ENCODE measurements around the gene CNKSR1.

The CNKSR1 gene

DNA sequence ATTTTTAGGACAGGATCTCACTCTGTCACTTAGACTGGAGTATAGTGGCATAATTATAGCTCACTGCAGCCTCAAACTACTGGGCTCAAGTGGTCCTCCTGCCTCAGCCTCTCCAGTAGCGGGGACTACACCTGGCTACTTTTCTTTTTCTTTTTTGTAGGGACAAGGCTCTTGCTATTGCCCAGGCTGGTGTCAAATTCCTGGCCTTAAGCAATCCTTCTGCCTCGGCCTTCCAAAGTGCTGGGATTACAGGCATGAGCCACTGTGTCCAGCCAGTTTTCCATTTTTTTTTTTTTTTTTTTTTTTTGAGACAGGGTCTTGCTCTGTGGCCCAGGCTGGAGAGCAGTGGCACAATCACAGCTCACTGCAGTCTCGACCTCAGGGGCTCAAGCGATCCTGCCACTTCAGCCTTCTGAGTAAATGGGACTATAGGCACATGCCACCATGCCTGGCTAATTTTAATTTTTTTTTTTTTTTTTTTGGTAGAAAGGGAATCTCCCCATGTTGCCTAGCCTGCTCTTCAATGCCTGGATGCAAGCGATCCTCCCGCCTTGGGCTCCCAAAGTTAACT lies 36.1 kb downstream of the CNKSR1 start:
- TF ChIP-seq RARB (CRISPR knock-in tag; IDR thresholded peaks at IDR 0.05): no peak
- no peak for TF ChIP-seq TCF4 (CRISPR knock-in tag; IDR thresholded peaks at IDR 0.05; ENCODE audit: borderline replicate concordance)
- TF ChIP-seq ESRRG (CRISPR knock-in tag; IDR thresholded peaks at IDR 0.05): no peak
- TF ChIP-seq, protein P1, sequence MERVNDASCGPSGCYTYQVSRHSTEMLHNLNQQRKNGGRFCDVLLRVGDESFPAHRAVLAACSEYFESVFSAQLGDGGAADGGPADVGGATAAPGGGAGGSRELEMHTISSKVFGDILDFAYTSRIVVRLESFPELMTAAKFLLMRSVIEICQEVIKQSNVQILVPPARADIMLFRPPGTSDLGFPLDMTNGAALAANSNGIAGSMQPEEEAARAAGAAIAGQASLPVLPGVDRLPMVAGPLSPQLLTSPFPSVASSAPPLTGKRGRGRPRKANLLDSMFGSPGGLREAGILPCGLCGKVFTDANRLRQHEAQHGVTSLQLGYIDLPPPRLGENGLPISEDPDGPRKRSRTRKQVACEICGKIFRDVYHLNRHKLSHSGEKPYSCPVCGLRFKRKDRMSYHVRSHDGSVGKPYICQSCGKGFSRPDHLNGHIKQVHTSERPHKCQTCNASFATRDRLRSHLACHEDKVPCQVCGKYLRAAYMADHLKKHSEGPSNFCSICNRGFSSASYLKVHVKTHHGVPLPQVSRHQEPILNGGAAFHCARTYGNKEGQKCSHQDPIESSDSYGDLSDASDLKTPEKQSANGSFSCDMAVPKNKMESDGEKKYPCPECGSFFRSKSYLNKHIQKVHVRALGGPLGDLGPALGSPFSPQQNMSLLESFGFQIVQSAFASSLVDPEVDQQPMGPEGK (CRISPR knock-in tag; IDR thresholded peaks at IDR 0.05; ENCODE audit: borderline replicate concordance): no peak
- no peak for TF ChIP-seq ZNF70 (CRISPR knock-in tag; IDR thresholded peaks at IDR 0.05)
- no peak for TF ChIP-seq OSR1 (CRISPR knock-in tag; IDR thresholded peaks at IDR 0.05)
- TF ChIP-seq ISL1 (CRISPR knock-in tag; IDR thresholded peaks at IDR 0.05): no peak
- TF ChIP-seq TOX (CRISPR knock-in tag; IDR thresholded peaks at IDR 0.05; ENCODE audit: borderline replicate concordance): no peak
- TF ChIP-seq ZNF8 (CRISPR knock-in tag; IDR thresholded peaks at IDR 0.05): no peak
- no peak for TF ChIP-seq PPARA (CRISPR knock-in tag; IDR thresholded peaks at IDR 0.05; ENCODE audit: borderline replicate concordance)
- TF ChIP-seq, protein P2, sequence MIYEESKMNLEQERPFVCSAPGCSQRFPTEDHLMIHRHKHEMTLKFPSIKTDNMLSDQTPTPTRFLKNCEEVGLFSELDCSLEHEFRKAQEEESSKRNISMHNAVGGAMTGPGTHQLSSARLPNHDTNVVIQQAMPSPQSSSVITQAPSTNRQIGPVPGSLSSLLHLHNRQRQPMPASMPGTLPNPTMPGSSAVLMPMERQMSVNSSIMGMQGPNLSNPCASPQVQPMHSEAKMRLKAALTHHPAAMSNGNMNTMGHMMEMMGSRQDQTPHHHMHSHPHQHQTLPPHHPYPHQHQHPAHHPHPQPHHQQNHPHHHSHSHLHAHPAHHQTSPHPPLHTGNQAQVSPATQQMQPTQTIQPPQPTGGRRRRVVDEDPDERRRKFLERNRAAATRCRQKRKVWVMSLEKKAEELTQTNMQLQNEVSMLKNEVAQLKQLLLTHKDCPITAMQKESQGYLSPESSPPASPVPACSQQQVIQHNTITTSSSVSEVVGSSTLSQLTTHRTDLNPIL (CRISPR knock-in tag; IDR thresholded peaks at IDR 0.05; ENCODE audit: low read depth): no peak
- no peak for TF ChIP-seq GLIS3 (CRISPR knock-in tag; IDR thresholded peaks at IDR 0.05)
- no peak for TF ChIP-seq ZNF565 (CRISPR knock-in tag; conservative IDR thresholded peaks at IDR 0.05; ENCODE audit: low read depth)
- TF ChIP-seq ARNTL (CRISPR knock-in tag; IDR thresholded peaks at IDR 0.05; ENCODE audit: borderline replicate concordance, low read depth): no peak
- TF ChIP-seq BACH2 (CRISPR knock-in tag; IDR thresholded peaks at IDR 0.05; ENCODE audit: borderline replicate concordance): no peak
- TF ChIP-seq, protein P3, sequence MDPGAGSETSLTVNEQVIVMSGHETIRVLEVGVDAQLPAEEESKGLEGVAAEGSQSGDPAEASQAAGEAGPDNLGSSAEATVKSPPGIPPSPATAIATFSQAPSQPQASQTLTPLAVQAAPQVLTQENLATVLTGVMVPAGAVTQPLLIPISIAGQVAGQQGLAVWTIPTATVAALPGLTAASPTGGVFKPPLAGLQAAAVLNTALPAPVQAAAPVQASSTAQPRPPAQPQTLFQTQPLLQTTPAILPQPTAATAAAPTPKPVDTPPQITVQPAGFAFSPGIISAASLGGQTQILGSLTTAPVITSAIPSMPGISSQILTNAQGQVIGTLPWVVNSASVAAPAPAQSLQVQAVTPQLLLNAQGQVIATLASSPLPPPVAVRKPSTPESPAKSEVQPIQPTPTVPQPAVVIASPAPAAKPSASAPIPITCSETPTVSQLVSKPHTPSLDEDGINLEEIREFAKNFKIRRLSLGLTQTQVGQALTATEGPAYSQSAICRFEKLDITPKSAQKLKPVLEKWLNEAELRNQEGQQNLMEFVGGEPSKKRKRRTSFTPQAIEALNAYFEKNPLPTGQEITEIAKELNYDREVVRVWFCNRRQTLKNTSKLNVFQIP (CRISPR knock-in tag; IDR thresholded peaks at IDR 0.05; ENCODE audit: borderline replicate concordance, low read depth): no peak
- TF ChIP-seq SNAI2 (CRISPR knock-in tag; IDR thresholded peaks at IDR 0.05): no peak
- TF ChIP-seq, protein P4, sequence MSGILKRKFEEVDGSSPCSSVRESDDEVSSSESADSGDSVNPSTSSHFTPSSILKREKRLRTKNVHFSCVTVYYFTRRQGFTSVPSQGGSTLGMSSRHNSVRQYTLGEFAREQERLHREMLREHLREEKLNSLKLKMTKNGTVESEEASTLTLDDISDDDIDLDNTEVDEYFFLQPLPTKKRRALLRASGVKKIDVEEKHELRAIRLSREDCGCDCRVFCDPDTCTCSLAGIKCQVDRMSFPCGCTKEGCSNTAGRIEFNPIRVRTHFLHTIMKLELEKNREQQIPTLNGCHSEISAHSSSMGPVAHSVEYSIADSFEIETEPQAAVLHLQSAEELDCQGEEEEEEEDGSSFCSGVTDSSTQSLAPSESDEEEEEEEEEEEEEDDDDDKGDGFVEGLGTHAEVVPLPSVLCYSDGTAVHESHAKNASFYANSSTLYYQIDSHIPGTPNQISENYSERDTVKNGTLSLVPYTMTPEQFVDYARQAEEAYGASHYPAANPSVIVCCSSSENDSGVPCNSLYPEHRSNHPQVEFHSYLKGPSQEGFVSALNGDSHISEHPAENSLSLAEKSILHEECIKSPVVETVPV (CRISPR knock-in tag; IDR thresholded peaks at IDR 0.05): no peak
- no peak for ATAC-seq

DNA sequence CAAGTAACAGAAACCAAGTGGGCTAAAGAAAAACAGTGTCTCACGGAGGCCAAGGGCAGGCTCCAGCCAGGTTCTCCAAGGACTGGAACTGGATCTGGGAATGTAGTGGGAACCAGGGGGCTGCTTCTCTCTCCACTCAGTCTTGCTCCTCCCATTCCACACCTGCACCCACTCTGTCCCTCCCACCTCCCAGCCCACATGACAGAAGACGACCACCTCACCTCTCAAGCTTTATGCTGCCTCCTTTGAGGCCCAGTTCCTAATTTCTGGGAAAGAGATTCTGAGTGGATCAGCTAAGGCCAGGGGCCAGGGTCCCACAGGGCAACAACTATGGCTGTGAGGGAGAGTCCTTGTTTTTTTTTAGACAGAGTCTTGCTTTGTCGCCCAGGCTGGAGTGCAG lies 38.0 kb downstream of the CNKSR1 start:
- TF ChIP-seq GLIS3 (CRISPR knock-in tag; IDR thresholded peaks at IDR 0.05) (no peak), TOX (CRISPR knock-in tag; IDR thresholded peaks at IDR 0.05; ENCODE audit: borderline replicate concordance) (no peak), ISL1 (CRISPR knock-in tag; IDR thresholded peaks at IDR 0.05) (no peak), OSR1 (CRISPR knock-in tag; IDR thresholded peaks at IDR 0.05) (no peak), BACH2 (CRISPR knock-in tag; IDR thresholded peaks at IDR 0.05; ENCODE audit: borderline replicate concordance) (no peak), ARNTL (CRISPR knock-in tag; IDR thresholded peaks at IDR 0.05; ENCODE audit: borderline replicate concordance, low read depth) (no peak), ESRRG (CRISPR knock-in tag; IDR thresholded peaks at IDR 0.05) (no peak), PPARA (CRISPR knock-in tag; IDR thresholded peaks at IDR 0.05; ENCODE audit: borderline replicate concordance) (no peak), ZFP30 (CRISPR knock-in tag; IDR thresholded peaks at IDR 0.05) (no peak)
- ATAC-seq: no peak

DNA sequence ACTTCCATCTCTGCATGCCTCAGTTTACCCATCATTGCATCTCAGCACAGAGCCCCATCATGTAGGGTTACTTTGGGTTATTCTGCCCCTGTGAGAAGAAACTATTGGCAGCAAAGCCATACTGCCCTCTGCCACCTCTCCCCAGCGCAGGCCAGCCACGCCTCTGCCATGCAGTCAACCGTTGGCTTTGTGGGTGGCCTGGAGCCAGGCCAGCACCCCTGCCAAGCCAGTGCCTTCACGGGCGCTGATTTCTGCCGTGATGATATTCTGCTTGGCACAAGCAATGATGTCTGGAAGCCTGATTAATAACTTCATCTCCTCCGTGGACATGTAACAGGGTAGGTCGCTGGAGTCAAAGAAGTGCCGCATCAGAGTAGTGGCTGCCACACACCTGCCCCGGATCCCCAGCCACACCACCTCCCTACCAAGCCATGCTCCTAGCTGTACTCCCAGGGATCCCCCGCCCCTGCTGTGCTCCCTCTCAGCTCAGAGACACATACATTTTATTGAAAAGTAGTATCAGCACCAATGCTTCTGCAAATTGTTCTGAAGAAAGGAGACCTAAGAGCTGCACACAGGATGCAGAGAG lies 41.7 kb downstream of the CNKSR1 start:
- ATAC-seq: no peak
- no peak for TF ChIP-seq RARB (CRISPR knock-in tag; IDR thresholded peaks at IDR 0.05)
- TF ChIP-seq ZFP30 (CRISPR knock-in tag; IDR thresholded peaks at IDR 0.05): no peak
- TF ChIP-seq ZC3H10 (CRISPR knock-in tag; IDR thresholded peaks at IDR 0.05): no peak
- no peak for TF ChIP-seq ZNF70 (CRISPR knock-in tag; IDR thresholded peaks at IDR 0.05)
- no peak for TF ChIP-seq BACH2 (CRISPR knock-in tag; IDR thresholded peaks at IDR 0.05; ENCODE audit: borderline replicate concordance)
- TF ChIP-seq TCF4 (CRISPR knock-in tag; IDR thresholded peaks at IDR 0.05; ENCODE audit: borderline replicate concordance): no peak
- TF ChIP-seq, protein P2 (CRISPR knock-in tag; IDR thresholded peaks at IDR 0.05; ENCODE audit: low read depth): no peak
- TF ChIP-seq, protein P3 (CRISPR knock-in tag; IDR thresholded peaks at IDR 0.05; ENCODE audit: borderline replicate concordance, low read depth): no peak
- TF ChIP-seq, protein P4 (CRISPR knock-in tag; IDR thresholded peaks at IDR 0.05): no peak
- no peak for TF ChIP-seq PPARA (CRISPR knock-in tag; IDR thresholded peaks at IDR 0.05; ENCODE audit: borderline replicate concordance)
- no peak for TF ChIP-seq ISL1 (CRISPR knock-in tag; IDR thresholded peaks at IDR 0.05)
- TF ChIP-seq GLIS3 (CRISPR knock-in tag; IDR thresholded peaks at IDR 0.05): no peak
- TF ChIP-seq ZNF8 (CRISPR knock-in tag; IDR thresholded peaks at IDR 0.05): no peak
- TF ChIP-seq ESRRG (CRISPR knock-in tag; IDR thresholded peaks at IDR 0.05): no peak
- no peak for TF ChIP-seq SNAI2 (CRISPR knock-in tag; IDR thresholded peaks at IDR 0.05)
- TF ChIP-seq ZNF565 (CRISPR knock-in tag; conservative IDR thresholded peaks at IDR 0.05; ENCODE audit: low read depth): no peak
- no peak for TF ChIP-seq ZFP3 (CRISPR knock-in tag; IDR thresholded peaks at IDR 0.05)

All from SK-N-SH treated with all-trans-retinoic acid at 6 μM for 48 hours (cell line).